Central memory CD8-positive, alpha-beta T cell (primary cell): ENCODE data around the gene CDK11B.
"Not testable (repeated sequence)": the region's sequence is repeated elsewhere in the genome, so short reads cannot be mapped to it uniquely, and the experiment has no call there.

Experiments used
- ATAC-seq: fragments of 150-1000 bp; cut with Tn5 transposase; replicated peaks from 2 replicates; pipeline ENCODE4 v1.10.0; 2022; ENCODE audit warnings: mild to moderate bottlenecking, moderate FRiP score, moderate number of reproducible peaks; ENCODE audit not compliant: poor library complexity, severe bottlenecking; ENCODE audit errors: extremely low read depth
- DNase-seq, 2 donors: peaks; one replicate each; pipeline ENCODE4 v3.0.0; 2021; ENCODE audit warnings: low spot score in 2 of 2
- H3K27ac Mint-ChIP-seq: one replicate; pipeline ENCODE4 v1.8.0; 2022; ENCODE audit warnings: low read depth, mild to moderate bottlenecking, moderate library complexity, mixed read lengths
- H3K27me3 Mint-ChIP-seq: one replicate; pipeline ENCODE4 v1.8.0; 2022; ENCODE audit warnings: mixed read lengths
- H3K36me3 Mint-ChIP-seq: one replicate; pipeline ENCODE4 v1.8.0; 2022; ENCODE audit warnings: mild to moderate bottlenecking, moderate library complexity, mixed read lengths; ENCODE audit not compliant: insufficient read depth
- H3K4me1 Mint-ChIP-seq: one replicate; pipeline ENCODE4 v1.8.0; 2022; ENCODE audit warnings: mixed read lengths
- H3K4me3 Mint-ChIP-seq: one replicate; pipeline ENCODE4 v1.8.0; 2022; ENCODE audit warnings: mild to moderate bottlenecking, moderate library complexity, mixed read lengths
- H3K9me3 Mint-ChIP-seq: one replicate; pipeline ENCODE4 v1.8.0; 2022; ENCODE audit warnings: mixed read lengths

Gene CDK11B

DNA sequence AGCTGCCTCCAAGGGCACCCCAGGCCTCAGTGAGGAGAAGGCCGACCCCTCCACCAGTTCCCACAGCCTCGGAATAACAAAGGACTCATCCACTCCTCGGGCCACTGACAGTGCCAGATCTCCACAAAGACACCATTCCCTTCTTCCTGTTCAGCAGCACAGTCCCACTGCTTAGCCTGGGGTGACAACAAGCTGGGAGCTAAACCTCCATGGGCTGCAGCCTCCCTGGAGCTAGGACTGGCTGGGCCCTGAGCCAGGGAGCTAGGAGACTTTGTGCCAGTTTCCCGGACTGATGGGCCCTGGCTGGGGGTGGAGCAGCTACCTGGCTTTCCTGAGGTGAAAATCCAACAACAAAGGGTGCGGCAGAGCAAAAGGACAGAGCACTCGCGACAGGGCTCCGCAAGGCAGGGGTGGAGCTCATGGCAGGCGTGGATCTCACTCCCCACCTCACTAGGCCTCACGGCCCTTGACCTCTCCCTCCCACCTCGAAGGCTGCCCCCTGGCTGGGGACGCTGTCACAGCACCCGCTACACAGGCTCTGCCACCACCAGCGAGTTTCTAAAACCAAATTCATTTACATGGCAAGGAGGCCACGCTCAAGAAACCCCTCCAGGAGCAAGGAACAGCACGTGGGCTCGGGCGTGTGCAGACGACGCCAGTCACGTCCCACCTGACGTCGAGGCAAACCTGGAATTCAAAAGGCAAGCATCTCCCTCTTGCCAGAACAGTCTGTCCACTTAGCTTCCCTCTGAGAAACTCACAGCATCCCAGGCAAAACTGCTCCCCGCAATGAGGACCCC is 20.0 kb upstream of the CDK11B start:
- Mint-ChIP-seq H3K27me3 (no peaks in the 10 kb centered on the region), H3K36me3 (peaks cover 15% of the 10 kb centered on the region), H3K9me3 (no peaks in the 10 kb centered on the region), H3K4me1 (peaks cover 30% of the 10 kb centered on the region), H3K27ac (peak overlapping the region; percentile 96), H3K4me3 (peak overlapping the region; percentile 84)
- ATAC-seq = no peak
- DNase-seq = peak in 1 of 2 donors; percentile 33

GRCh38 chr1:1677718-1678580 is 19.1 kb upstream of the CDK11B start:
- Mint-ChIP-seq H3K4me1 (peaks cover 22% of the 10 kb centered on the region), H3K36me3 (peaks cover 14% of the 10 kb centered on the region), H3K27me3 (no peaks in the 10 kb centered on the region), H3K27ac (peak overlapping the region; percentile 96), H3K4me3 (peak overlapping the region; percentile 84), H3K9me3 (no peaks in the 10 kb centered on the region)
- ATAC-seq (peak; percentile 72), DNase-seq (peak; percentile 29 to 38)

- H3K9me3 Mint-ChIP-seq, H3K27ac Mint-ChIP-seq, DNase-seq, H3K27me3 Mint-ChIP-seq, H3K4me3 Mint-ChIP-seq: not testable (repeated sequence)
- peak; percentile 33 for ATAC-seq
- Mint-ChIP-seq H3K4me1 (peaks cover 21% of the 10 kb centered on the region), H3K36me3 (peaks cover 16% of the 10 kb centered on the region)
Measured at GRCh38 chr1:1676087-1676486, 17.3 kb upstream of the CDK11B start.

DNA sequence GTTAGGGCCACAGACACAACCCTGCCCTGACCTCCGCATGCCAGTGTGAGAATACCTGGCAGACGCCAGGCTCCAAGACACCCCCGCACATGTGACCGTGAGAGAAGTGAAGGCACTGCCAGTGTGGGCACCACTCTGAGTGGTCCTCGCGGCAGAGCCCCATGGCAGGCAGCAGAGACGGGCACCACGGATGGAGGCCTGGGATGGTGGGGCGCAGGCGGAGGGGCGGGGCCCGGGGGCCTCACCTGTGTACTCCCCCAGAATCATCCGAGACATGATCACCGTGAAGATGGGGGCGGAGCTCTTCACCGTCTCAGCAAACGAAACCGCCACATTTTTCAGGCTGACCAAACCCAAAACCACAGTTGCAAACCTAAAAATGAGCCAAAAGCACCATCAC is 16.4 kb upstream of the CDK11B start:
- ATAC-seq = peak; percentile 5
- H3K27me3 Mint-ChIP-seq, H3K27ac Mint-ChIP-seq, H3K4me3 Mint-ChIP-seq, DNase-seq, H3K9me3 Mint-ChIP-seq: not testable (repeated sequence)
- H3K4me1 Mint-ChIP-seq = peaks cover 21% of the 10 kb centered on the region
- peaks cover 18% of the 10 kb centered on the region for H3K36me3 Mint-ChIP-seq

GRCh38 chr1:1674806-1675205 is 16.0 kb upstream of the CDK11B start:
- peaks cover 18% of the 10 kb centered on the region for H3K36me3 Mint-ChIP-seq
- not testable (repeated sequence) for DNase-seq, H3K9me3 Mint-ChIP-seq, H3K27me3 Mint-ChIP-seq, ATAC-seq, H3K27ac Mint-ChIP-seq
- peaks cover 21% of the 10 kb centered on the region for H3K4me1 Mint-ChIP-seq
- H3K4me3 Mint-ChIP-seq = peak overlapping the region; percentile 45

- peaks cover 27% of the 10 kb centered on the region for H3K36me3 Mint-ChIP-seq
- H3K27me3 Mint-ChIP-seq = no peaks in the 10 kb centered on the region
- no peak for DNase-seq
- no peak for ATAC-seq
- peaks cover 1% of the 10 kb centered on the region for H3K4me1 Mint-ChIP-seq
- no peaks in the 10 kb centered on the region for H3K9me3 Mint-ChIP-seq
- no peak overlapping the region for H3K4me3 Mint-ChIP-seq
- H3K27ac Mint-ChIP-seq = no peak overlapping the region
Measured at GRCh38 chr1:1672181-1672965, 13.6 kb upstream of the CDK11B start.

DNA sequence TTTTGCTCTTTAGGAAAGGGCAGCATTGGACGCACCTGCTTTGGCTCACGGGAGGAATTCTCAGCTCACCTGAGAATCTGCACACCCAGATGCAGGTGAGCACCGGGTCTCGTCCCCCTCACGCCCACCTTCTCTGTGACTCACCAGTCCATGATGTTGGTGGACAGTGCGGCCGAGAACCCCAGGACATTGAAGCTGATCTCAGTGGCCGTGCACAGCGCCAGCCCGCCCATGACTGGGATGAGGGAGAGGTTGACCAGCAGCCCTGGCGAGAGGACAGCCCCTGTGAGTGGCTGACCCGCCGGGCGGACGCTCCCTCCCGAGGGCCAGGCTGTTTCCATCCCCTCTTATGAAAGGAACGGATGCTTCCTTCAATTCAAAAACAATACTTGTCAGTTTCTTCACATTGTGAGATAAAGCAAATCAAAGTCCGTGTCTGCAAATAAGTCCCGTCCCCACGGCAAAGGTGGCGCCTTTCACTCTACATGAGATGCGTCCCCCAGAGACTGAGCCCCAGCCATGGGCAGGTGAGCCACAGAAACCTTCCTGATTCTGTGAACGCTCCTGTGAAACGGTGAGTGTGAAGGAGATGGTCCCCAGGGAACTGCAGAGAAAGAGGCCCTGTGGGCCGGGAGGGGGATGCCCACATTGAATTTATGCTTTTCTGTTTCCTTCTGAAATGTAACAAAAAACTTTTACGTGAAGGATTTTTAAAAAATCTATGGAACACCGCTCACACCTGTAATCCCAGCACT is 12.7 kb upstream of the CDK11B start:
- DNase-seq = no peak
- peaks cover 35% of the 10 kb centered on the region for H3K36me3 Mint-ChIP-seq
- H3K9me3 Mint-ChIP-seq = no peaks in the 10 kb centered on the region
- H3K27me3 Mint-ChIP-seq = no peaks in the 10 kb centered on the region
- H3K4me1 Mint-ChIP-seq = no peaks in the 10 kb centered on the region
- H3K27ac Mint-ChIP-seq = no peak overlapping the region
- no peak for ATAC-seq
- no peak overlapping the region for H3K4me3 Mint-ChIP-seq

DNA sequence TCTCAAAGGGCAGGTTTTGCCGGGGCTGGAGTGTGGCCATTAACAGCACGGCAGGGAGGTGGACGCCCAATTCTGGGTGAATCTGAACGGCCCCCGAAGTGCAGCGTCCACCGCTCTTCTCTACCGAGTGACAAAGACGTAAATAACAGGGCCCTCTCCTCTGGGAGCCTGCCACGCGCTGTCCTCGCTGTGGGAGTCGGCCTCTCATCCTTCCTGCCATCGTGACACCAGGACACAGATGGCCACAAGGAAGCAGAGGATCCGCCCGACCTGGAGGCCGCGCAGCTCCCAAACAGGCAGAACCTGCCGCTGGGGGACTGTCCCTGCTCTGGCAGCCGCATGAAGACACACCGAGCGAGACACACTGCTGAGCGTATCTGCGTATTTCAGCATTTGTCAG is 12.1 kb upstream of the CDK11B start:
- DNase-seq (no peak), ATAC-seq (no peak)
- Mint-ChIP-seq H3K27me3 (no peaks in the 10 kb centered on the region), H3K4me1 (no peaks in the 10 kb centered on the region), H3K27ac (no peak overlapping the region), H3K36me3 (peaks cover 42% of the 10 kb centered on the region), H3K9me3 (no peaks in the 10 kb centered on the region), H3K4me3 (no peak overlapping the region)

DNA sequence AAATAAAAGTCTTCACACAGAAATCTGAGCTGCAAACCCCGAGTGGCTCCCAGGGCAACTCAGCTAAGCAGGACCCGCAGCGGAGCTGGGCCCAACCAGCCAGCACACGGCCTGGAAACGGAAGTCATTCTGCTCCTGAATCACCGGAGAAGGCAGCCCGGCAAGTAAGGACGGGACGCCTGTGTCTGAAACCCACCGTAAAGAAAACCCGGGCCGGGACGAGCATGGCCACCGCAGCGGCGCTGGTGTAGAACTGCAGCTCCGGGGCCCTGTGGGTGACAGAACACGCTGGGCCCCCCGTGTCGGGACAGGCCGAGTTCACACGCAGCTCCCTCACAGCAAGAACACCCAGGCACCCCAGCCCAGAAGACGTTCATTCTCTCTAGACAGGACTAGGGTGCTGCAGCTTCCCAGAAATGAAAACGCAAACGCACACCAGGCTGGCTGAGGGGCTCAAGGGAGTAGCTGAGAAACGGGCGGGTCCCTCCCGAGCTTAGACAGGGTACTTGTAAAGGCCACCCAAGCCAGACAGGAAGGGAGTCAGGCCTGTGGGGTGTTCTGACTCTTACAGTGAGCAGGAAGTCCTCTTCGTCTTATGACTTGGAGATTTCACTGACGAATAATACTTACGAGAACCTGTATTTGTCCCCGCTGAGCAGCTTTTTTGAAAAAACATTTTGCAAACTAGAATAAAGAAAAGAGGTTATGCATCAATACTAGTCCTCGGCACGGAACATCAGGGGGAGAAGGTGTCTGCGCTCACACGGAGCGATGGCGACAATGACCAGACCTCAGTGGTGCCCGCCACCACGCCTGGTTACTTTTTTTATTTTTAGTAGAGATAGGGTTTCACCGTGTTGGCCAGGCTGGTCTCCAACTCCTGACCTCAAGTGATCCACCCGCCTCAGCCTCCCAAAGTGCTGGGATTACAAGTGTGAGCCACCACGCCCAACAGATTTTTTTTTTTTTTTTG is 10.9 kb upstream of the CDK11B start:
- Mint-ChIP-seq H3K36me3 (peaks cover 44% of the 10 kb centered on the region), H3K4me1 (no peaks in the 10 kb centered on the region), H3K27ac (no peak overlapping the region), H3K9me3 (no peaks in the 10 kb centered on the region), H3K4me3 (no peak overlapping the region), H3K27me3 (no peaks in the 10 kb centered on the region)
- no peak for ATAC-seq
- no peak for DNase-seq

DNA sequence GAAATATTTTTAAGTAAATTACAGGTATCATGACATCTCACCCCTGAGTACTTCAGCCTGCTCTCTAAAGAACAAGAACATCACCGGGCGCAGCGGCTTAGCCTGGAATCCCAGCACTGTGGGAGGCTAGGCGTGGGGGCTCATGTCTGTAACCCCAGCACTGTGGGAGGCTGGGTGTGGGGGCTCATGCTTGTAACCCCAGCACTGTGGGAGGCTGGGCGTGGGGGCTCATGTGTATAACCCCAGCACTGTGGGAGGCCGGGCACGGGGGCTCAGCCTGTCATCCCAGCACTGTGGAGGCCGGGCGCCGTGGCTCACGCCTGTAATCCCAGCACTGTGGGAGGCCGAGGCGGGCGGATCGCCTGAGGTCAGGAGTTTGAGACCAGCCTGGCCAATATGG is 7.7 kb upstream of the CDK11B start:
- Mint-ChIP-seq H3K27me3 (no peaks in the 10 kb centered on the region), H3K27ac (no peak overlapping the region), H3K9me3 (no peaks in the 10 kb centered on the region), H3K36me3 (peaks cover 37% of the 10 kb centered on the region), H3K4me3 (no peak overlapping the region), H3K4me1 (no peaks in the 10 kb centered on the region)
- DNase-seq (no peak), ATAC-seq (no peak)

DNA sequence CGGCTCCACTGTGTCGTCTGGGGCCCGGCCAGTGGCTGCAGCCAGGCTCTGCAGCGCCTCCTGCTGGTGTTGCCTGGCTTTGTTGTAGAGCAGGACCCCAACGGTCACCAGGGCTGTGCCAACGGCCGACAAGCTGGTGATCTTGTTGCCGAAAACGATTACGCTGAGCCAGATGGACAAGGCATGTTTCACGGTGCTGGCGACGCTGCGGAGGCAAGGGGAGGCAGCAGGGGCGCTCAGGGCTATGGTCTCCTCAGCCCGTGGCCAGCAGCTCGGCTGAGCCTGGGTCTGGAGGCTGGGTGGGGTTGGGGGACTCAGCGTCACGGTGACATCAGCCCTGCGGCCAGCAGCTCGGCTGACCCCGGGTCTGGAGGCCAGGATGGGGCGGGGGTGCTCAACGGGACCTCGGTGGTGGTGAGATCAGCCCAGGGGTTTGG is 7.0 kb upstream of the CDK11B start:
- Mint-ChIP-seq H3K27ac (no peak overlapping the region), H3K9me3 (no peaks in the 10 kb centered on the region), H3K27me3 (no peaks in the 10 kb centered on the region), H3K36me3 (peaks cover 34% of the 10 kb centered on the region), H3K4me1 (no peaks in the 10 kb centered on the region), H3K4me3 (no peak overlapping the region)
- ATAC-seq = no peak
- DNase-seq = no peak
